ENCODE results near the gene FAM180A. TPM values are rescaled to one million over a fixed set of nuclear protein-coding genes. Genes with fewer than 3 reads are reported as not detected.

FAM180A gene
- total and polyA plus RNA-seq, 10 of the 15 experiments (the other 5 are each of a cell fraction or from before 2014, with no cell fraction given) = not detected

DNA sequence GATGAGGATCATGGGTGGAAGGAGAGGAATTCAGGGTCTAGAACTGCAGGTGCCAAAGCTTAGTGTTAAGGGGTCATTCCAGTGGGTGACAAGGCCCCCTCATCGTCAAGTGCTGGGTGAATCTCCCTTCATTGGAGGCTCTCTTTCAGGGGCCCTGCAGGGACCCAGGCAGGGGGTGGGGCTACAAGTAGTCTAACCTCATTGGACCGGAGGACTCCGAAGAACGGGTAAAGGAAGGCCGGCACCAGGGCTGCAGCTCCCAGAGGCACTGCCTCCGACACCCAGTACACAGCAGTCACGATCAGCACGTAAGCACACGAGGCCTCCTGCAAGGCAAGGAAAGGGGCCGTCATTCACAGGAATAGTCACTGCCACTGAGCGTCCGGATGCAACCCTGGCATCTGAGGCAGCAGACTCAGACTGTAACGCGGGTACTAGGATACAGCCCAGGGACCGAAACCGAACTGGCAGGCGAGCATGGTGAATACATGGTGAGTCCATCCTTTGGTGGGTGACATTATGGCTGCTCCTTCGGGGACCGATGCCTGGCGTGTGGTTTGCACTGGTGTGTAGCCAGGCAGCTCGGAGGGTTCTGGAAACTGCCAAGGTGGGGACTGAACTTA lies 27.3 kb downstream of the FAM180A start:
- H3K27ac ChIP-seq (ENCODE audit: control insufficient read depth, insufficient read depth) = no peak overlapping the region
- H3K9me3 ChIP-seq (replicated peaks; ENCODE audit: control insufficient read depth, insufficient read depth, low read length) = no peaks in the 10 kb centered on the region
- no peak overlapping the region for H3K4me2 ChIP-seq (ENCODE audit: control insufficient read depth, insufficient read depth)
- TF ChIP-seq NFYB (IDR thresholded peaks at IDR 0.05; ENCODE audit: insufficient read depth, low read depth, low read length) (no peak), RELA (IDR thresholded peaks at IDR 0.05; ENCODE audit: borderline replicate concordance, partially characterized antibody) (no peak), ZNF207 (IDR thresholded peaks at IDR 0.05; ENCODE audit: borderline replicate concordance) (no peak), STAT3 (IDR thresholded peaks at IDR 0.05; ENCODE audit: low read depth, low read length) (no peak), HDAC6 (IDR thresholded peaks at IDR 0.05; ENCODE audit: unreplicated experiment) (no peak), CBX5 (IDR thresholded peaks at IDR 0.05; ENCODE audit: low read depth) (no peak), SRF (IDR thresholded peaks at IDR 0.05; ENCODE audit: low read depth in 2 of 2, low read length in 2 of 2) (no peak), ZNF217 (IDR thresholded peaks at IDR 0.05) (no peak), RBBP5 (conservative IDR thresholded peaks at IDR 0.05) (no peak), CBFB (IDR thresholded peaks at IDR 0.05; ENCODE audit: low read depth) (no peak)
- TF ChIP-seq, protein P1, sequence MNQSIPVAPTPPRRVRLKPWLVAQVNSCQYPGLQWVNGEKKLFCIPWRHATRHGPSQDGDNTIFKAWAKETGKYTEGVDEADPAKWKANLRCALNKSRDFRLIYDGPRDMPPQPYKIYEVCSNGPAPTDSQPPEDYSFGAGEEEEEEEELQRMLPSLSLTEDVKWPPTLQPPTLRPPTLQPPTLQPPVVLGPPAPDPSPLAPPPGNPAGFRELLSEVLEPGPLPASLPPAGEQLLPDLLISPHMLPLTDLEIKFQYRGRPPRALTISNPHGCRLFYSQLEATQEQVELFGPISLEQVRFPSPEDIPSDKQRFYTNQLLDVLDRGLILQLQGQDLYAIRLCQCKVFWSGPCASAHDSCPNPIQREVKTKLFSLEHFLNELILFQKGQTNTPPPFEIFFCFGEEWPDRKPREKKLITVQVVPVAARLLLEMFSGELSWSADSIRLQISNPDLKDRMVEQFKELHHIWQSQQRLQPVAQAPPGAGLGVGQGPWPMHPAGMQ (IDR thresholded peaks at IDR 0.05; ENCODE audit: borderline replicate concordance) = no peak
- TF ChIP-seq, protein P2, sequence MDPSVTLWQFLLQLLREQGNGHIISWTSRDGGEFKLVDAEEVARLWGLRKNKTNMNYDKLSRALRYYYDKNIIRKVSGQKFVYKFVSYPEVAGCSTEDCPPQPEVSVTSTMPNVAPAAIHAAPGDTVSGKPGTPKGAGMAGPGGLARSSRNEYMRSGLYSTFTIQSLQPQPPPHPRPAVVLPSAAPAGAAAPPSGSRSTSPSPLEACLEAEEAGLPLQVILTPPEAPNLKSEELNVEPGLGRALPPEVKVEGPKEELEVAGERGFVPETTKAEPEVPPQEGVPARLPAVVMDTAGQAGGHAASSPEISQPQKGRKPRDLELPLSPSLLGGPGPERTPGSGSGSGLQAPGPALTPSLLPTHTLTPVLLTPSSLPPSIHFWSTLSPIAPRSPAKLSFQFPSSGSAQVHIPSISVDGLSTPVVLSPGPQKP (IDR thresholded peaks at IDR 0.05; ENCODE audit: low read depth, low read length) = no peak
- H3K79me2 ChIP-seq (ENCODE audit: control insufficient read depth, insufficient read depth, low read length) = no peaks in the 10 kb centered on the region
- no peak overlapping the region for H3K4me3 ChIP-seq
- no peak overlapping the region for H3K9ac ChIP-seq (ENCODE audit: control insufficient read depth, insufficient read depth, low read length)
- in situ Hi-C loops (cut with MboI) (no loop called here), intact Hi-C loops (cut with micrococcal nuclease; ENCODE audit: unreplicated experiment) (no loop called here)
- no peak overlapping the region for H2AFZ ChIP-seq (ENCODE audit: control insufficient read depth, low read depth, low read length)
- CTCF ChIA-PET = interaction anchor here (0.6 to 2.5 kb wide), 2 partner anchors 10 to 37 kb away, joined by 3 to 11 read pairs; no protein-coding TSS in a partner anchor
- H3K4me1 ChIP-seq (ENCODE audit: control insufficient read depth, insufficient read depth, low read length) = no peaks in the 10 kb centered on the region
- POLR2A ChIA-PET = no interaction called here
- DNase-seq (ENCODE audit: low read depth, low spot score) (no peak), ATAC-seq (no peak), FAIRE-seq (no peak)
- H3K27me3 ChIP-seq (replicated peaks in 1 of 2; ENCODE audit: control insufficient read depth in 2 of 2, insufficient read depth in 2 of 2, low read length in 1 of 2) = no peaks in the 10 kb centered on the region; a peak in 1 of 4 replicates
- H4K20me1 ChIP-seq (ENCODE audit: control insufficient read depth, insufficient read depth) = no peaks in the 10 kb centered on the region
- SMC1A ChIA-PET (ENCODE audit: uncharacterized antibody, unreplicated experiment) = no interaction called here
- 63% methylated on average over 21 of the region's 21 CpGs for WGBS (ENCODE audit: insufficient coverage, insufficient replicate concordance, low lambda C conversion rate, missing lambda C conversion rate)
- RAD21 ChIA-PET (ENCODE audit: unreplicated experiment) = no interaction called here
- H3K36me3 ChIP-seq (ENCODE audit: control insufficient read depth in 2 of 2, insufficient read depth in 2 of 2, low read length in 1 of 2) = no peaks in the 10 kb centered on the region
- no TSS peak for BruUV-seq (replicated peaks)

All from GM12878 (cell line).